C4-2B (cell line): ENCODE data around the gene GFRA1.

Experiments used
- H3K27ac ChIP-seq: fragments of 450-650 bp; 2 replicates; pipeline ENCODE4 v1.5.1; 2017
- ZFX ChIP-seq: fragments of 450-650 bp; IDR thresholded peaks from 2 replicates; pipeline ENCODE4 v1.6.1; 2017
- TF ChIP-seq, protein P1 (sequence below): fragments of 450-650 bp; conservative IDR thresholded peaks from 2 replicates; pipeline ENCODE4 v1.5.1; 2017; ENCODE audit warnings: mild to moderate bottlenecking

The GFRA1 gene

DNA sequence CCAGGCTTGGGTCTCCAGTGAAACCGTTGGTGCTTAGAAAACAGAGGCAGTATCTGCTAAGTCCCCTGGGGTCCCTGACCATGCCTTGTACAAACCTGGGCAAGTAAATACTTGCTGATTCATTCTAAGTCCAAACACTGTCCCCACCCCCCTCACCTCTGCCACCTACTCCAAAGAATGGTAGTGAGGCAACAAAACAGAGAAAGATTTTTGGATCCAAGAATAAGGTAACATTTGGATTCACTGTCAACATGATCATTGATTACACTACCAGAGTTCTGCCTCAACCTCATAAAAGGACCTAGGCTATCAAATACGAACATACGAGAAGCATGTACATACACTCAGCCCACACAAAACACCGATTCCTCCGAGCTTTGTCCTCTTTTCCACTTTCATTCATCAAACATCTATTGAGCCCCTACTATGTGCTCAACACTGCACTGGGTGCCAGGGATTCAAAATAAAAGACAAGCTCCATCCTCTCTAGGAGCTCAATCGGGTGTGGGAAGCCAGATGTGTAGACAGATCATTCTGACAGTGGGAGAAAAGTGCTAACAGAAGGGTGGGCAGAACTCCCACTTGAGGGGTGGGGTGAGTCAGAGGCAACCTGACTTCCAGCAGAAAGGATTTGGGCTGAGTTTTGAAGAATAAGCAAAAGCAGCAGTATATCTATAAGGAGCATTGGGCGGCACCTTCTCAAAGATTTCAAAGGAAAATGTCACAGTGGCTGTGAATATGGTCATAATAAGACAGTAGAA lies 71.2 kb downstream of the GFRA1 start:
- no peak overlapping the region for H3K27ac ChIP-seq
- TF ChIP-seq, protein P1, sequence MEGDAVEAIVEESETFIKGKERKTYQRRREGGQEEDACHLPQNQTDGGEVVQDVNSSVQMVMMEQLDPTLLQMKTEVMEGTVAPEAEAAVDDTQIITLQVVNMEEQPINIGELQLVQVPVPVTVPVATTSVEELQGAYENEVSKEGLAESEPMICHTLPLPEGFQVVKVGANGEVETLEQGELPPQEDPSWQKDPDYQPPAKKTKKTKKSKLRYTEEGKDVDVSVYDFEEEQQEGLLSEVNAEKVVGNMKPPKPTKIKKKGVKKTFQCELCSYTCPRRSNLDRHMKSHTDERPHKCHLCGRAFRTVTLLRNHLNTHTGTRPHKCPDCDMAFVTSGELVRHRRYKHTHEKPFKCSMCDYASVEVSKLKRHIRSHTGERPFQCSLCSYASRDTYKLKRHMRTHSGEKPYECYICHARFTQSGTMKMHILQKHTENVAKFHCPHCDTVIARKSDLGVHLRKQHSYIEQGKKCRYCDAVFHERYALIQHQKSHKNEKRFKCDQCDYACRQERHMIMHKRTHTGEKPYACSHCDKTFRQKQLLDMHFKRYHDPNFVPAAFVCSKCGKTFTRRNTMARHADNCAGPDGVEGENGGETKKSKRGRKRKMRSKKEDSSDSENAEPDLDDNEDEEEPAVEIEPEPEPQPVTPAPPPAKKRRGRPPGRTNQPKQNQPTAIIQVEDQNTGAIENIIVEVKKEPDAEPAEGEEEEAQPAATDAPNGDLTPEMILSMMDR, result no peak
- no peak for TF ChIP-seq ZFX

DNA sequence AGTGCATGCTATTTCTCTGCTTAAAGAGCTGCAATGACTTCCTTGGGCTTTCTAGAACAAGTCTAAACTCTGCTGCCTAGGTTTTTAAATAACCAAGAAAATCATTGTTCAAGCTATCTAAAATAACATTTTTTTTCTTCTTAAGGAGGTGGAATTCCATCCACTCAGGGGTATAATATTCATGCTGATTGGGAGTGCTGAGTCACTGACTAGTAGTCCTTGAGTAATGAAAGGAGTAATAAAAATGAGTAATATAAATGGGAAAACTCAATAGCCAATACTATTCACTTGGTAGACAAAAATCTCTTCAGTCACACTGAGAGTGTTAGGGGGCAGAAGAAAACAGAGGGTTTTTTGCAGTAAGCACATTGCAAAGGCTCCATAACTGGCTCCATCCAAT lies 72.0 kb downstream of the GFRA1 start:
- no peak overlapping the region for H3K27ac ChIP-seq
- TF ChIP-seq, protein P1, result no peak
- TF ChIP-seq ZFX, result no peak

- no peak for TF ChIP-seq ZFX
- TF ChIP-seq, protein P1, result no peak
- no peak overlapping the region for H3K27ac ChIP-seq
Observed at GRCh38 chr10:116198676-116199035, 74.3 kb downstream of the GFRA1 start.

DNA sequence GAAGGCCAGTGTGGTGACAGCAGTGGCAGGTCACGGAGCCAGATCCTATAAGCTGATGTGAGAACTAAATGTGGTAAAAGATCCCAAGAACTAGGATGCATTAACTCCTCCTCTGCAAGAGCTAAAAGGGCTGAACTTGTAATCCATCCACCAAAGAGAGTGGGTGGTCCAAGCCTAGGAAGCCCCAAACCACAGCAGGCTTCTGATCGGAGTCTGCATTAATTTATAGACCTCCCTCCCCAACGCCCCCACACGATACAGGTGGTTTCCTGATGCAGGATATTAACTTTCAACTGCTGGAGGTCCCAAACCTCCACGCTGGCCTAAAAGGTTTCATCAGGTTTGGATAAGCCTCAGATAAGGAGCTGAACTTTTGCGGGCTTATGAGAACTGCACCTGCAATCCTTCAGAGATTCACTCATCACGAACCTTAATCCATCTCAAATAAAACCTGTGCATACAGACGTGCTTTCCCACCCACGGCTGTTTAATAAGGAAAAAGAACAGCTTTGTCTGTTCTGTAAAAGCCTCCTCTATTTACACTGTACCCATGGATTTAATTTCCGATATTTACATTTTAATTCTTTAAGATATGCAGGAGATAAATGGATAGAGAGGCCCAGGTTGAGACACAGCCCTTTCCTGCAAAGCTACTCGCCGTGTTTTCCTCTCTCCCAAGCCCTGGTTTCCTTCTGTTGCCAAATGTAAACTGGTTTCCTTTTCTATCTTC lies 74.9 kb downstream of the GFRA1 start:
- TF ChIP-seq, protein P1, result no peak
- no peak for TF ChIP-seq ZFX
- no peak overlapping the region for H3K27ac ChIP-seq

DNA sequence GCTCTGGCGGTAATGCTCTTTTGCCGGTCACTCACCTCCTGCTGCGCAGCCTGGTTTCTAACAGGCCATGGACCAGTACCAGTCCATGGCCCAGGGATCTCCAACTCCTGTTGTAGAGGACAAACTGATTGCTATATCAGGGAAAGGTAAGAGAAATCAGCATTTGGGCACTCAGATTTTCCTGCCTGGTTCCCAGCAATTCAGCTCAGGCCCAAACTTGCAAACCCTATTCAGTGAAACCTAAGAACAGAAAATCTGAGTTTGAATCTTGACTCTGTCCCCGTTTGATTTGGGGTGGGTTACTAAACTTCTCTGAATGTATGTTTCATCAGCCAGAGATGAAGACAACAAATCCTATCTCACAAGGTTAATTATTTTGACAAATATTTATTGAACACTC lies 77.4 kb downstream of the GFRA1 start:
- TF ChIP-seq ZFX, result no peak
- TF ChIP-seq, protein P1, result no peak
- no peak overlapping the region for H3K27ac ChIP-seq

- no peak for TF ChIP-seq ZFX
- TF ChIP-seq, protein P1, result no peak
Observed at GRCh38 chr10:116195039-116195438, 78.0 kb downstream of the GFRA1 start.

GRCh38 chr10:116194061-116194460 lies 78.9 kb downstream of the GFRA1 start:
- no peak overlapping the region for H3K27ac ChIP-seq
- TF ChIP-seq, protein P1, result no peak
- no peak for TF ChIP-seq ZFX

More at GRCh38 chr10:116195039-116195438, 78.0 kb downstream of the GFRA1 start:
- H3K27ac ChIP-seq, result no peak overlapping the region
